Measurements from ENCODE around the gene CD48.

DNA sequence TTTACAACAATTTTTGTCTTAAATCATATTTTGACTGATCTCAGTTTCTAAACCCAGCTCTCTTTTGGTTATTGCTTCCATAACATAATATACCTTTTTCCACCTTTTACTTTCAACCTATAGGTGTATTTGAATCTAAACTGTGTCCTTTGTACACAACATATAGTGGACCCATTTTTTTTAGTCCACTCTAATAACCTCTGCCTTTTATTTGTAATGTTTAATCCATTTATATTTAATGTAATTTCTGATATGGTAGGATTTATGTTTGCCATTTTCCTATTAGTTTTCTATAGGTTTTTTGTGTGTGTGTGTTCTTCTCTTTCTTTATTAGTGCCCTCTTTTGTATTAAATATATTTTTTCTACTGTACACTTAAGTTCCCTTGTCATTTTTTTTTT, 42.3 kb downstream of the CD48 start:
- TF ChIP-seq, protein P1, sequence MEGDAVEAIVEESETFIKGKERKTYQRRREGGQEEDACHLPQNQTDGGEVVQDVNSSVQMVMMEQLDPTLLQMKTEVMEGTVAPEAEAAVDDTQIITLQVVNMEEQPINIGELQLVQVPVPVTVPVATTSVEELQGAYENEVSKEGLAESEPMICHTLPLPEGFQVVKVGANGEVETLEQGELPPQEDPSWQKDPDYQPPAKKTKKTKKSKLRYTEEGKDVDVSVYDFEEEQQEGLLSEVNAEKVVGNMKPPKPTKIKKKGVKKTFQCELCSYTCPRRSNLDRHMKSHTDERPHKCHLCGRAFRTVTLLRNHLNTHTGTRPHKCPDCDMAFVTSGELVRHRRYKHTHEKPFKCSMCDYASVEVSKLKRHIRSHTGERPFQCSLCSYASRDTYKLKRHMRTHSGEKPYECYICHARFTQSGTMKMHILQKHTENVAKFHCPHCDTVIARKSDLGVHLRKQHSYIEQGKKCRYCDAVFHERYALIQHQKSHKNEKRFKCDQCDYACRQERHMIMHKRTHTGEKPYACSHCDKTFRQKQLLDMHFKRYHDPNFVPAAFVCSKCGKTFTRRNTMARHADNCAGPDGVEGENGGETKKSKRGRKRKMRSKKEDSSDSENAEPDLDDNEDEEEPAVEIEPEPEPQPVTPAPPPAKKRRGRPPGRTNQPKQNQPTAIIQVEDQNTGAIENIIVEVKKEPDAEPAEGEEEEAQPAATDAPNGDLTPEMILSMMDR (IDR thresholded peaks at IDR 0.05): no peak
- no peak for TF ChIP-seq POLR2A (IDR thresholded peaks at IDR 0.05)
